ENCODE data around the gene TSHZ2.

Gene TSHZ2

DNA sequence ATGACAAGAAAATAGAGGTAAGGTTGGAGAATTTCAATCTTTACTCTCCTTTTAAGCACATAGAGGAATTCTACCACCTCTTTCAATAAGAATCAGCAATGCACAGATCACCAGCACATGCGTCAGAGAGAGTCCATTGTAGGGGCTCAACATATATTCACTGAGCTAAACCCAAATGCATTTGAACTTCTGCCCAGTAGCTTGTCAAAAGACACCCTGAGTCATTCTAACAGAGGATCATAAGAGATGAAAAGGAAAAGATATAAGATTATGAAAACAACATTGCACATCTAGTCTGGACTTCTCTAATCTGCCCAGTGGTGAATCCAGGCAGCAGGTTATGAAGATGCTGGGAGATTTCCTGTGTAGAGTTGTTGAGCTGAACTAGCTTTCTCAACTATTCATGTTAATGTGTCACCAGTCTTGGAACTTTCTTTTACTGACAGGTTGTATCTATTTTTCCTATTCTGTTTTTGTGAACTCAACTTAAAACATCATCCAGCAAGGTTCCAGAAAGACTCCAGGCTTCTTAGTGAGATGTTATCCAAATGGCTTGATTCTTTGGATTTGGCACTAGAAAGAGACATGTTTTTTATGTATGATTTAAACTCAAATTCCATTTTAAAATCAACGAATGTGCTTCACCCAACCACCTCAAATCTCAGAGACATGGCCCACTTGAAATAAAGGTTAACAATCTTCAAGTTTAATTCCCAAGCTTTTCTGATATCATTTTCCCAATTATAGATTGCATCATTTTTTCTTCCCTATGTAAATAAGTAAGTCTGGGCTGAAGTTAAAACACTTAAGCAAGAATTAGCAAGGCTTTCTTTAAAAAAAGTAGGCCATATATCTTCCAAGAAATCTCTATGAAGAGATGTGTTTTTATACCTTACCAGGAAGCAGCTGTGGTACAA lies 89.3 kb downstream of the TSHZ2 start:
- no peak for DNase-seq (ENCODE audit: low spot score)

DNA sequence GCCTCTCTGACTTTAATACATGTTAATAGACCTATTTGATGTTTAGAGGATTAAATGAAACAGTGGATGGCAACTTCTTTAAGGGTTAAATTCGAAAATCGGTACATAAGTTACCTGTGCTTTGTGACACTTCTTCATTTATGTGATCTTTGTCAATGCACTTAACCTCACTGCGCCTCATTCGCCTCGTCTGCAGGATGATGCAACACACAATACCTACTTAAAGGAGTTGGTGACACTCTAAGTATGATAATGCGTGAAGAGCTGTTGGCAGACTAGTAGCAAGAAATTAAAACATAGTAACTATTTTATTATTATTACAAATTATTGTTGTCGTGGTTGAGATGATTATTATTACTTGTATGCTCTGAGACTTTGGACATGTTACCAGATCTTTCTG lies 92.8 kb downstream of the TSHZ2 start:
- DNase-seq (ENCODE audit: low spot score): no peak

GRCh38 chr20:53068241-53068640 lies 96.1 kb downstream of the TSHZ2 start:
- DNase-seq (ENCODE audit: low spot score): no peak

DNA sequence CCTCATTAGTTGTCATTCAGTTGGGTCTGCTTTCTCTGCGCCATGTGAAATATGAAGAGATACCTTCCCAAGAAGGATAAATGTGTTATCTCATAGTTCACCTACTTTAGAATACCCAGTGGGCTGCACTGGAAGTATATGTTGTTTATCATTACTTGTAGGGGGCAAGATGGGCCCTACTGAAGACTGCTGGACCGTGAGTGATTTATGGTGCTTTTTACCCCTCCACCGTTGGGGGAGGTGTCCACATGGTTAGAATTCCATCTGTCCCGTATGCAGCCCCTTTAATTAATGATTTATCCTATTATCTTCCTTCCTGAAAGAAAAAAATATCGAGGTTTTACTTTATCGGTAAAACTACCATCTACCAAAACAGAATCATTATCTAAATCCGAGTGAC lies 97.0 kb downstream of the TSHZ2 start:
- no peak for DNase-seq (ENCODE audit: low spot score)

DNA sequence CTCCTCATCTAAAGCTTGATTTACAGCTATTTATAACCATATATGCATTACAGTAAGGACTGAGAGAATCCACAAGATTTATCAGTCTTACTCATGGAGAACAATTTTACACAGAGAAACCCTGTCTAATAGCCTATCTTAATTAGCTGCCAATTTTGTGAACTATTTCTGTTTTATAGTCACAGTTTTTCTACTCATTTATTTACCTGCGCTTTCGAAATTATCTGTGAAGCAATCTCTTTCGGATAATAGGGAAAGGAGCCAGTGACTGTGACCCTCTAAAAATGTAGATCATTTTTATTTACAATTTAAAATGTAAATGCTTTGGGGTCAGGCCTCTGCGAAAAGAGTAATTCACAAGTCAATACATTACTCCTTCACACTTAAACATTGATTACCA lies 98.1 kb downstream of the TSHZ2 start:
- no peak for DNase-seq (ENCODE audit: low spot score)

GRCh38 chr20:53070706-53071392 lies 98.7 kb downstream of the TSHZ2 start:
- no peak for DNase-seq (ENCODE audit: low spot score)

DNA sequence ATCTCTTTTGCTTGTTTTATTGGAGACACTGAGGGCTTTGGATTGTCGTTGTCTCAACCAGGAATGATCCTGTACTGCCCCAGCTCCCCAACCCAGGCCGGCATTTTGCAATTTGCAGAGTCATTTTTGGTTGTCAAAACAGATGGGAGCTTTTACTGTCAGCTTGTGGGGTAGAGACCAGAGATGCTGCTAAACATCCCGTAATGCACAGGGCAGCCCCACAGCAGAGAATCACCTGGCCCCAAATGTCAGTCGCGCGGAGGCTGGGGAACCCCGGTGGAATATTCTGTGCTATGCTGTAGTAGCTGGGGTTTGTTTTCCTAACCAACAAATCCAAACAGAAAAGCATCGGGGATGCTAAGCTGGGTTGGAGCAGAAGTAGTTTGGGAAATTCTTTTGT lies 99.7 kb downstream of the TSHZ2 start:
- no peak for DNase-seq (ENCODE audit: low spot score)

GRCh38 chr20:53072923-53073579 lies 100.9 kb downstream of the TSHZ2 start:
- DNase-seq (ENCODE audit: low spot score): no peak

GRCh38 chr20:53073636-53074415 lies 101.7 kb downstream of the TSHZ2 start:
- no peak for DNase-seq (ENCODE audit: low spot score)

- no peak for DNase-seq (ENCODE audit: low spot score)
Observed at GRCh38 chr20:53074811-53075314, 102.7 kb downstream of the TSHZ2 start.

- no peak for DNase-seq (ENCODE audit: low spot score)
Observed at GRCh38 chr20:53076668-53077067, 104.5 kb downstream of the TSHZ2 start.

DNA sequence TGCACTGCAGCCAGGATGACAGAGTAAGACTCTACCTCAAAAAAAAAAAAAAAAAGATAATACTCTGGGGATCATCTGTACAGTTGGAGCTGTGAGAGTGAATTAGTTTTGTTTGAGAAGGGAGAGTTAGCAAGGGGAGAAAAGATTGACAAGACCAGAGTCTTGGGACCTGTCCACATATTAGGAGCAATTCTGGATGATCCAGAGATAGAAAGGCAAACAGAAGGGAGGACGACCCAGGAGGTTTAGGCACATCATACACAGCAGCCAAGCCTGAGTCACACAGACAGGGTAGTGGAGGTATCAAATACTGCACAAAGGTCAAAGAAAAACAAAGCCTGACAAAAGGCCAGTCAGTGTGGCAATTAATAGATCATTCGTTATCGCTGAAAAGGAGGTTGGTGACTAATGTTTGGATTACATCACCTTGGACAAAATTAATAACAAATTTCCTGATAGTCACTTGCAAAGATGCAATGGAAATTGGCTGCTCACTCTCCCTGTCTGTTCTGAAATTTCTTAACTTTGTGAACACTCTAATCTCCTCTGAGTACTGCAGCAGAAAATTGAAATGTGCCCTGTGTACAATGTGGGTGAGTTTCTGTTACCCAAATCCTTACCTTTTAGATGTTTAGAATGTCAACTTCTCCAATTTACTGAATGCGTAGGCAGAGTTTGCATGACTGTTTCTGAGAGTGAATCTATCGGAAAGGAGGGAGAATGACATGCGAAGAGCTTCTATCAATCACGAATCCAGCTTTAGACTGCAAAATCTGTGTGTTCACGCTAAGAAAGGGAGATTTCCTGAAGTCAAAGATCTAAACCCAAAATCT lies 105.4 kb downstream of the TSHZ2 start:
- no peak for DNase-seq (ENCODE audit: low spot score)

DNA sequence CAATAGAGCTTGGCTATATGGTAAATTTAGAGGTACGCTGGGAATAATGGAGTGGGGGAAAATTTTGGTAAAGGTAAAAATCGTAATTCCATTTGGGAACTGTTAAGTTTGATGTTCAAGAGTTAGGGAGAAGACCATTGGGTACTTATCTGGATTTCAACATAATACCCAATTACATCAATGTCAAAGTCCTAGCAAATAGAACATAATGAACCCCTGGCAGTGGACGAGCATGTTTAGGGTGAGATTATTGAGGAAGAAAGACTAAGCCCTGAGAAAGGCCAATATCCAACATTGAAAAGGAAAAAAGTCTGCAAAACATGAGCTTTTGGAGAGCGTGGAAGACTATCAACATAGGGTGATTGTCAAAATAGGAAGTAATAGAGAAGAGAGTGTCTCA lies 106.6 kb downstream of the TSHZ2 start:
- DNase-seq (ENCODE audit: low spot score): no peak

- DNase-seq (ENCODE audit: low spot score): no peak
Observed at GRCh38 chr20:53079261-53079691, 107.1 kb downstream of the TSHZ2 start.

- no peak for DNase-seq (ENCODE audit: low spot score)
Observed at GRCh38 chr20:53079828-53080686, 107.9 kb downstream of the TSHZ2 start.

DNA sequence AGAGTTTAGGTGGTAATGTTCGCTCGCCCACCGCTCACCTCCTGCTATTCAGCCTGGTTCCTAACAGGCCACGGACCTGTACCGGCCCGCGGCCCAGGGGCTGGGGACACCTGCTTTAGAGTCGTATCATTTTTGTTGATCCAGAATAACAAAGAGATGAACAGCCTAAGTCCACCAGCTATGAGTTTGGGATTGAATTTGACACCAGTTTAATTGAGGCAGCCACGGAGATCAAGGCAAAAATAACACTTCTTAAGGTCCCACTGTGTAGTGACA lies 108.5 kb downstream of the TSHZ2 start:
- no peak for DNase-seq (ENCODE audit: low spot score)

DNA sequence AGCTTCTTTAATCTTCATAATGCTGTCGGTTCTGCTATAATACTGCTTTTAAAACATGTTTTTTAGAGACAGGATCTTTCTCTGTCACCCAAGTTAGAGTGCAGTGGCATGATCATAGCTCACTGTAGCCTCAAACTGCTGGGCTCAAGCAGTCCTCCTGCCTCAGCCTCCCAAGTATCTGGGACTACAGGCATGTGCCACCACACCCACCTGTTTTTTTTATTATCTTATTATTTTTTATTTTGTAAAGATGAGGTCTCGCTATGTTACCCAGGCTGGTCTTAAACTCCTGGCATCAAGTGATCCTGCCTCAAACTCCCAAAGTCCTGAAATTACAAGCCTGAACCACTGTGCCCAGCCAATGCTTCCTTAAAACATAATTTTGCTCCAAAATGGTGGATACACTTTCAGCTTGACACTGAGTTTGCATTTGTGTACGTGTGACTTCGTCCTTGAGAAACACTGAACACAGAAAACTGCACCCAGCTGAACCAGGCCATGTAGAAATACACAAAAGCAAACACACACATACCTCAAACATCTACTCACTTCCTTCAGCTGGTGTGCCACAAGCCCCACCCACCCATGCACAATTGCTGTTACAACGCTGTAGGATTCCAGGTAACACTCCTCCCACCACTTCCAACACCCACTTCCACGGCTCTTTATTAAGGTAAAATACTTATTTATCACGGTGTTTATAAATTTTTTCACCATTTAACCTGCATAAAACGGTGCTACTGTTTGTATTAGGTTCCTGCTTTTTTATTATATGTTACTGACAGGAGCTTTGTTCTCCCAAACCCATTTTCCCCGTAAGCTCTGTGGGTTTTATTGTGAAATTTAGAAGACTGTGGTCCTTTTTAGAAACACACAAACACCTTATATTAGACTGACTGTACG lies 109.1 kb downstream of the TSHZ2 start:
- DNase-seq (ENCODE audit: low spot score): no peak

- DNase-seq (ENCODE audit: low spot score): no peak
Observed at GRCh38 chr20:53081916-53082863, 110.0 kb downstream of the TSHZ2 start.

Data from AG08396 (cell line).